K562 (cell line): ENCODE results near the gene CSNK1A1. TPM values are rescaled to one million over a fixed set of nuclear protein-coding genes. Genes with fewer than 3 reads are reported as not detected.

Experiments
- KDM2B ChIP-seq: fragments of 250-450 bp; sonication (Bioruptor Pico); IDR thresholded peaks from 2 replicates; pipeline ENCODE4 v1.8.0; 2021; ENCODE audit warnings: mild to moderate bottlenecking, moderate library complexity
- MED1 ChIP-seq: sonication (generic); formaldehyde crosslinking; IDR thresholded peaks from 2 replicates; pipeline ENCODE4 v1.8.1; 2023; ENCODE audit warnings: missing genetic modification reagents, borderline replicate concordance
- MGA ChIP-seq: fragments of 450-650 bp; IDR thresholded peaks from 2 replicates; pipeline ENCODE4 v1.6.1; 2016; ENCODE audit warnings: mild to moderate bottlenecking, moderate library complexity
- MLX ChIP-seq, 2 experiments: fragments of 450-650 bp in 1 of 2; sonication (generic) in 1 of 2; formaldehyde crosslinking; conservative IDR thresholded peaks; 2 replicates each; pipeline versions ENCODE4 v1.4.0 to v1.8.1; 2020 to 2022; ENCODE audit warnings: mild to moderate bottlenecking in 1 of 2, missing genetic modification reagents in 1 of 2
- RUNX1 ChIP-seq: sonication (generic); IDR thresholded peaks from 2 replicates; pipeline ENCODE4 v1.6.1; 2016; ENCODE audit warnings: antibody characterized with exemption, low read depth
- THRAP3 ChIP-seq: fragments of 450-650 bp; IDR thresholded peaks from 2 replicates; pipeline ENCODE4 v1.6.1; 2016; ENCODE audit warnings: mild to moderate bottlenecking, inconsistent platforms, borderline replicate concordance
- TSC22D4 ChIP-seq: fragments of 450-650 bp; IDR thresholded peaks from 2 replicates; pipeline ENCODE4 v1.6.1; 2016; ENCODE audit warnings: missing genetic modification characterization, missing biosample characterization, control low read depth
- ZBTB43 ChIP-seq: sonication (generic); formaldehyde crosslinking; IDR thresholded peaks from 2 replicates; pipeline ENCODE4 v1.8.0; 2023; ENCODE audit warnings: mild to moderate bottlenecking, missing genetic modification reagents
- ZNF518B ChIP-seq: fragments of 250-450 bp; sonication (Bioruptor Pico); IDR thresholded peaks from 2 replicates; pipeline ENCODE4 v1.5.0; 2021; ENCODE audit warnings: mild to moderate bottlenecking, moderate library complexity
- ZNF696 ChIP-seq: fragments of 250-450 bp; sonication (Bioruptor Pico); conservative IDR thresholded peaks from 2 replicates; pipeline ENCODE4 v1.4.0; 2020; ENCODE audit warnings: mild to moderate bottlenecking, moderate library complexity
- polyA plus RNA-seq, 8 experiments: library from polyadenylated mRNA; depleted of rRNA in 4 of 8; stranded (reverse) in 5 of 8; unstranded in 3 of 8; fragments of >200 nt; fragmentation: Nextera tagmentation in 2 of 8; fragmentation: Illumina TruSeq in 1 of 8; extraction: Ambion mirVana in 2 of 8; extraction: Trizol in 1 of 8; gene quantifications; 2 replicates each; pipeline versions ENCODE4 v1.2.1 to v1.2.3, GENCODE V29; 2011 to 2014; ENCODE audit warnings: inconsistent platforms in 1 of 8, missing spikeins in 1 of 8
- total RNA-seq, 7 experiments: library from RNA; depleted of rRNA in 6 of 7; stranded (reverse); fragments of >200 nt in 6 of 7; fragmentation: Illumina TruSeq in 2 of 7; extraction: Trizol in 2 of 7; gene quantifications; 2 replicates each; pipeline versions ENCODE4 v1.2.1 to v1.2.3, GENCODE V29; 2011 to 2021; ENCODE audit warnings: low replicate concordance in 1 of 7

CSNK1A1 gene
- total and polyA plus RNA-seq, 9 of the 15 experiments (the other 6 are each of a cell fraction or from before 2014, with no cell fraction given): 49.1 to 196 (median 154) TPM

GRCh38 chr5:149466457-149466972, 84.7 kb downstream of the CSNK1A1 start (continued):
- TF ChIP-seq MGA: no peak
- no peak for TF ChIP-seq MLX (CRISPR knock-in tag; conservative IDR thresholded peaks at IDR 0.05)
- TF ChIP-seq RUNX1: no peak
- TF ChIP-seq MED1 (CRISPR knock-in tag): no peak
- no peak for TF ChIP-seq THRAP3
- TF ChIP-seq ZNF696: no peak
- TF ChIP-seq KDM2B (CRISPR knock-in tag): no peak
- no peak for TF ChIP-seq ZBTB43 (CRISPR knock-in tag)
- TF ChIP-seq TSC22D4 (tag): no peak
- TF ChIP-seq ZNF518B (CRISPR knock-in tag): no peak
